Lower lobe of right lung (tissue), 2 donors: ENCODE results near the gene CDYL2. TPM values are rescaled to one million over a fixed set of nuclear protein-coding genes. Genes with fewer than 3 reads are reported as not detected.

Experiments
- ATAC-seq, 2 donors: fragments of 200-7000 bp; cut with Tn5 transposase; one replicate each; pipeline ENCODE4 v1.9.1; 2020 to 2022; ENCODE audit warnings: mild to moderate bottlenecking in 2 of 2, moderate library complexity in 2 of 2
- DNase-seq: peaks from one replicate; pipeline ENCODE4 v3.0.0-alpha.2; 2020
- H3K27ac ChIP-seq: fragments of 200-600 bp; one replicate; pipeline ENCODE4 v1.8.0; 2022
- H3K27me3 ChIP-seq: fragments of 200-600 bp; one replicate; pipeline ENCODE4 v1.8.0; 2022; ENCODE audit warnings: low read depth
- H3K36me3 ChIP-seq: fragments of 200-600 bp; one replicate; pipeline ENCODE4 v1.8.0; 2022; ENCODE audit warnings: mild to moderate bottlenecking
- H3K4me1 ChIP-seq: fragments of 200-600 bp; one replicate; pipeline ENCODE4 v1.8.0; 2022
- H3K4me3 ChIP-seq: fragments of 200-600 bp; one replicate; pipeline ENCODE4 v1.8.0; 2022; ENCODE audit warnings: mild to moderate bottlenecking
- H3K9me3 ChIP-seq: fragments of 200-600 bp; one replicate; pipeline ENCODE4 v1.8.0; 2022
- intact Hi-C: fragments of 100-400 bp; cut with DNase I; formaldehyde crosslinking; loops from one replicate; pipeline ENCODE4 v1.11.0; 2022
- total RNA-seq: library from RNA; stranded (reverse); fragmentation: NEBNext Ultra II Directional; extraction: Animal tissue kit (Norgen Biotek cat#: 25700); gene quantifications from one replicate; pipeline ENCODE4 v1.2.1, GENCODE V29; 2021
- TF ChIP-seq, protein P1 (sequence below): fragments of 200-600 bp; IDR thresholded peaks from one replicate; pipeline ENCODE4 v1.8.0; 2022; ENCODE audit warnings: antibody characterized with exemption, mild to moderate bottlenecking
- donor health status: DM: no; HTN: yes; CAD: no; lungs with severe emphysema.

Gene CDYL2
- total RNA-seq, 1 donor from 2014 or later, result 14.7 TPM

DNA sequence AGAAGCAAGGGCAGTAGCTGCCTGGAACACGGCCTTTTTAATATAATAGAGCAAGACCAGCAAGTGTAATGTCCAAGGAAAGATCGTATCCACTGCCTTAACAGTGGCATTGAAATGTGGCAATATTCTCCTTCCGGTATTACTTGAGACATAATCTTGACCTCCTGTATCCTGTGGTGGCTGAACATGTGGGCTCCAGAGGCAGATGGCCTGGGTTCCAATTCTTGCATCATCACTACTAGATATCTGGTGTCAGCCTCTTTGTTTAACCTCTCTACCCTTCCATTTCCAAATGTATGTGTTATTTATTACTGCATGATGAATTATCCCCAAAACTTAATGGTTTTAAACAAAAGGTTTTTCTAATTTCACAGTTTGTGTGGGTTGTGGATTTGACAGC is 3.5 kb upstream of the CDYL2 start:
- Histone ChIP-seq H3K4me1 (peaks cover 4% of the 10 kb centered on the region), H3K9me3 (no peaks in the 10 kb centered on the region), H3K27me3 (no peaks in the 10 kb centered on the region), H3K4me3 (no peak overlapping the region), H3K27ac (no peak overlapping the region), H3K36me3 (no peaks in the 10 kb centered on the region)
- DNase-seq, result no peak
- no peak for ATAC-seq
- intact Hi-C loops, result no loop called here
- TF ChIP-seq, protein P1, sequence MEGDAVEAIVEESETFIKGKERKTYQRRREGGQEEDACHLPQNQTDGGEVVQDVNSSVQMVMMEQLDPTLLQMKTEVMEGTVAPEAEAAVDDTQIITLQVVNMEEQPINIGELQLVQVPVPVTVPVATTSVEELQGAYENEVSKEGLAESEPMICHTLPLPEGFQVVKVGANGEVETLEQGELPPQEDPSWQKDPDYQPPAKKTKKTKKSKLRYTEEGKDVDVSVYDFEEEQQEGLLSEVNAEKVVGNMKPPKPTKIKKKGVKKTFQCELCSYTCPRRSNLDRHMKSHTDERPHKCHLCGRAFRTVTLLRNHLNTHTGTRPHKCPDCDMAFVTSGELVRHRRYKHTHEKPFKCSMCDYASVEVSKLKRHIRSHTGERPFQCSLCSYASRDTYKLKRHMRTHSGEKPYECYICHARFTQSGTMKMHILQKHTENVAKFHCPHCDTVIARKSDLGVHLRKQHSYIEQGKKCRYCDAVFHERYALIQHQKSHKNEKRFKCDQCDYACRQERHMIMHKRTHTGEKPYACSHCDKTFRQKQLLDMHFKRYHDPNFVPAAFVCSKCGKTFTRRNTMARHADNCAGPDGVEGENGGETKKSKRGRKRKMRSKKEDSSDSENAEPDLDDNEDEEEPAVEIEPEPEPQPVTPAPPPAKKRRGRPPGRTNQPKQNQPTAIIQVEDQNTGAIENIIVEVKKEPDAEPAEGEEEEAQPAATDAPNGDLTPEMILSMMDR, result no peak

DNA sequence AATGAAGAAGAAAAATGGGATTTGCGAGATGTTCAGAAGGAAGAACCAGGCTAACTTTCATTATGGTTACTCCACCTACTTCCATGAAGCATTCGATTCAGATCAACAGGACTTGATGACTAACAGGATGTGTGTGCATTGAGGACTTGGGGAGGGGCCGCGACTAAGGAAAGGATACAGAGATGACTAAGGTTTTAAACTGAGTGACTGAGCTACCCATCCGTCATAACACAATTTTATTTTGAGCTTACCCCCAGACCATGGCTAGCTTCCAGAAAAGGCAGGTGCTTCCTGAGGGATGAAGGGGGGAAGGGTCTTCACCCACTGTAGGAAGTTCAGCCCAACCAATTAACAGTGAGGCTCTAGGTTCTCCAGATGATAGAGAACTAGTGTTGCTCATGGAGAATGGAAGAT is 2.5 kb upstream of the CDYL2 start:
- H3K4me3 ChIP-seq, result no peak overlapping the region
- DNase-seq (no peak), ATAC-seq (no peak)
- no peaks in the 10 kb centered on the region for H3K9me3 ChIP-seq
- peaks cover 4% of the 10 kb centered on the region for H3K4me1 ChIP-seq
- no peaks in the 10 kb centered on the region for H3K27me3 ChIP-seq
- intact Hi-C loops, result no loop called here
- H3K36me3 ChIP-seq, result no peaks in the 10 kb centered on the region
- TF ChIP-seq, protein P1, result no peak
- no peak overlapping the region for H3K27ac ChIP-seq

DNA sequence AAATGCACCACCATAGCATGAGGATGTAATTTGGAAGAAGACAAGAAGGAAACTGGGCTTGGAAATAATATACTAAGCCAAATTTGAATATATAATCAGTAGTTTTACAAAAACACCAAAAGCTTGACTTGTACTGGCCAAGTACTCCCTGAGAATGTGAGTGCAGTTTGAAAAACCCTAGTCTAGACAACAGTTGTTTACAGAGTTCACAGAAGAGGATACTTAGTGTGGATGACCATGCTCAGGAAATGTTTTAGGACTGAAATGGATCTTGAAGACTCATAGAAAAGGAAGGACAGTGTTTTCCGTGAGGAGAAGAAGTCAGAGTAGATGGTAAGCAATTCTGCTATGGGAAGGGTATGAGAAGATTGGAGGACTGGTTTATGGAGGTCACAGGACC is 1.9 kb upstream of the CDYL2 start:
- H3K36me3 ChIP-seq, result no peaks in the 10 kb centered on the region
- DNase-seq (no peak), ATAC-seq (no peak)
- H3K4me1 ChIP-seq, result peaks cover 4% of the 10 kb centered on the region
- intact Hi-C loops, result no loop called here
- H3K9me3 ChIP-seq, result no peaks in the 10 kb centered on the region
- no peak overlapping the region for H3K27ac ChIP-seq
- no peak overlapping the region for H3K4me3 ChIP-seq
- no peaks in the 10 kb centered on the region for H3K27me3 ChIP-seq
- TF ChIP-seq, protein P1, result no peak

DNA sequence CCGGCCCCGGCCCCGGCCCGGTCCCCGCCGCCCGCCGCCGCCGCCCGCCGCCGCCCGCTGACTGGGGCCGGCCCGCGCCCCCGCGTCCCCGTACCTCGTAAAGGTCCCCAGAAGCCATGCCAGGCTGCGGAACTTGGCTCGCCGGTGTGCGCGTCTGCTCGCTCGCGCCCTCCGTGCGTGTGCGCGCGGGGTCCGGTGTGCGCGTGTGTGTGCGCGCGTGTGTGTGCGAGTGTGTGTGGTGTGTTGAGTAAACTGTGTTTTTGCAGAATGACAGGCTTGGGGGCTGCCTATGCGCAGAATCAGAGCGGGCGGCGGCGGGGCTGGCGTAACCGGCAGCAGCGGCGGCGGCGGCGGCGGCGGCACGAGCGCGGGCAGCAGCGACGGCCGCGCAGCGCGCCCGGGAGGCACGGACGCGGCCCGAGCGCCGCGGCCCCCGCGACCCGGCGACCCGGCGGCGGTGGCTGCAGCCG is 307 bp downstream of the CDYL2 start:
- Histone ChIP-seq H3K36me3 (no peaks in the 10 kb centered on the region), H3K9me3 (no peaks in the 10 kb centered on the region), H3K27ac (peak overlapping the region; percentile 67), H3K4me3 (peak overlapping the region; percentile 62), H3K4me1 (peaks cover 4% of the 10 kb centered on the region), H3K27me3 (no peaks in the 10 kb centered on the region)
- DNase-seq, result peak; percentile 78
- TF ChIP-seq, protein P1, result no peak
- ATAC-seq, result peak; percentile 56 to 68
- intact Hi-C loops, result no loop called here

DNA sequence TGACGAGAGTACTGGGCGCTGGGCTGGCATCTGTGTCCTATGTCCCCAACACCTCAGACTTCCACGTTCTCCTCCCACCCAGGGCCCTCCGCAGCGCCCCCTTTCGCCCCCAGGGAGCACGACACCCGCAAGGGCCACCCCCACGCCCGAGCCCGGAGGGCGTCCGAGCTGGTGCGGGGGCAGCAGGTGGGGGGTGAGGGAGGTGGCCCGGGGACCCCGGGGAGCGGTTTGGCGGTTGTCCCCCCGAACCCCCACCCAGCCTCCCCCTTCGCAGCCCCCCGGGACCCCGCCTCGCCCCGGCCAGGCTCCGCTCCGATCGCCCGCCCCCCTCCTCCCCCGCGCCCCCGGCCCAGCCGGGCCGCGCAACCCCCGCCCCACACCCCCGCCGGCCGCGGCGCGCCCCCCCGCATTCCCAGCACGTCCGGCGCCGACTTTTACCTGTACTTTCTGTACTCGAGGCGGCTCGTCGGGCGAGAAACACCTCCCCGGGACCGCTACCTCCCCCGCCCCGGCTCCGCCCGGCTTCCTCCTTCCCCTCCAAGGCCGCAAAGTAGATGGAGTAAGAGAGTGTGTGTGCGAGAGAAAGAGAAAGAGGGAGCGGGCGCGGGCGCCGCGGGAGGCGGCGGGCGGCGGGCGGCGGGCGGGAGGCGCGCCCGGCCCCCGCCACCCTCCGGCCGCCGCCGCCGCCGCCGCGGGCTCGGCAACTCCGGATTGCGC is 901 bp downstream of the CDYL2 start:
- Histone ChIP-seq H3K27ac (no peak overlapping the region), H3K4me1 (peaks cover 4% of the 10 kb centered on the region), H3K27me3 (no peaks in the 10 kb centered on the region), H3K4me3 (peak overlapping the region; percentile 62), H3K36me3 (no peaks in the 10 kb centered on the region), H3K9me3 (no peaks in the 10 kb centered on the region)
- TF ChIP-seq, protein P1, result peak; percentile 54
- intact Hi-C loops, result no loop called here
- ATAC-seq (peak; percentile 55 to 72), DNase-seq (peak; percentile 63)
